Rectal smooth muscle tissue (tissue), 1 donor: ENCODE data around the gene LRMDA.

Experiments used
- H3K27ac ChIP-seq: one replicate; pipeline ENCODE4 v1.7.0; 2013; ENCODE audit warnings: low read depth, low read length, inconsistent platforms
- H3K27me3 ChIP-seq: one replicate; pipeline ENCODE4 v1.7.0; 2013; ENCODE audit warnings: low read length; ENCODE audit not compliant: control insufficient read depth, insufficient read depth
- H3K36me3 ChIP-seq: one replicate; pipeline ENCODE4 v1.7.0; 2013; ENCODE audit warnings: low read length; ENCODE audit not compliant: control insufficient read depth, insufficient read depth
- H3K4me1 ChIP-seq: one replicate; pipeline ENCODE4 v1.7.0; 2013; ENCODE audit warnings: low read length; ENCODE audit not compliant: control insufficient read depth, insufficient read depth
- H3K4me3 ChIP-seq: one replicate; pipeline ENCODE4 v1.7.0; 2013; ENCODE audit warnings: low read length
- H3K9ac ChIP-seq: one replicate; pipeline ENCODE4 v1.7.0; 2013; ENCODE audit warnings: low read length

Gene LRMDA

DNA sequence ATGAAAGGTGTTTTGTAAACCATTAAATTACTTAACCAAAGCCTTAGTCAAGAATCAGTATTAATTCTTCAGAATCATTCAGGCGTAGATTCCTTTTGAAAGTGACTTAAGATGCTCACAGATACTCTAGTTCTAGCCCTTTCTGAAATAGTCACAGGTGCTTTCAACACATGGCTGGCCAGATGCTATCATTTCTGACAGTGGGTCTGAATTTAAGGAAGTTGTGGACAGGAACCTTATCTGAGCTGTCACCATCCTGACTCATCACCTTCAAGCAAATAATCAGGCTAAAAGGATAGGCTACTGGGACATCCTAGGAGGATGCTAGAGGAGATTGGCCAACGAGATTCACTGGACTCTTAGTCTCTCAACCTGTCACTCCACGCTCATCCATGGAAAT, 501.5 kb downstream of the LRMDA start:
- H3K36me3 ChIP-seq, result no peaks in the 10 kb centered on the region
- H3K9ac ChIP-seq, result no peak overlapping the region
- no peaks in the 10 kb centered on the region for H3K27me3 ChIP-seq
- H3K27ac ChIP-seq, result no peak overlapping the region
- no peak overlapping the region for H3K4me3 ChIP-seq
- H3K4me1 ChIP-seq, result no peaks in the 10 kb centered on the region

GRCh38 chr10:75935240-75935639, 503.8 kb downstream of the LRMDA start:
- H3K27ac ChIP-seq, result no peak overlapping the region
- no peak overlapping the region for H3K9ac ChIP-seq
- no peaks in the 10 kb centered on the region for H3K27me3 ChIP-seq
- no peaks in the 10 kb centered on the region for H3K4me1 ChIP-seq
- H3K36me3 ChIP-seq, result no peaks in the 10 kb centered on the region
- H3K4me3 ChIP-seq, result no peak overlapping the region

DNA sequence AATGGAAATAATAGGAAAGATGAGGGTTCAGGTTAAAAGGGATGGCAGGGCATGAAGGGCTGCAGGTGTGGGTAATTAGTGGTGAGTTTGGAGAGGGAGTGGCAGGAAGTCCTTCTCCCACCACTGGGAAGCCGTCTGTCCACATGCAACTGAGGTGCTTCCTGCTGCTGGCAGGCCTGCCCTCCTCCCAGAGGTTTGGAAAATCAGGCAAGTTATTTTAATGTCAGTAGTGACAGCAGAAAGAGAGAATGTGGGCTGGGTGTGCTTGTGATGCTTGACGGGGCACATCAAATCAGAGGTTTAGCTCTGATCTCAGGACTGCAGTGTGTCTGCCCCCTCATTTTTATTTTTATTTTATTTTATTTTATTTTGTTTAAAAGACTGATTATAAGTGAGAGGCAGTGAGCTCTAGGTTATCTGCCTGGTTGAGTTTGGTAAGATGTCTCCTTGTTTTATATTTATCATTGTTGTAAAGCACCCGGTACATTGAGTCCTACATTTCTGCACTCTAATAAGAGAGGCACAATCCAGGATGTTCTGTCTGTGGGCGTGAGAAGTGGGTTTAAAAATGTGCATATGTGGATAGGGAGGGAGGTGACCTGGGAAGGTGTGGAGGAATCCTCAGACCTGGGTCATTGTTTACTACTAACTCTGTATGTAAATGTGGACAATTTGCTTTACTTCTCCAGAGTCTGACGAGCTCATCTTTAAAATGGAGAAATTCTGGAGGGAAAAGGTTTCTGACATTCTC, 504.4 kb downstream of the LRMDA start:
- Histone ChIP-seq H3K36me3 (no peaks in the 10 kb centered on the region), H3K27me3 (no peaks in the 10 kb centered on the region), H3K9ac (no peak overlapping the region), H3K4me1 (no peaks in the 10 kb centered on the region), H3K27ac (no peak overlapping the region), H3K4me3 (no peak overlapping the region)

- H3K9ac ChIP-seq, result no peak overlapping the region
- H3K27me3 ChIP-seq, result no peaks in the 10 kb centered on the region
- H3K36me3 ChIP-seq, result no peaks in the 10 kb centered on the region
- no peaks in the 10 kb centered on the region for H3K4me1 ChIP-seq
- H3K4me3 ChIP-seq, result no peak overlapping the region
- H3K27ac ChIP-seq, result no peak overlapping the region
These were observed 505.4 kb downstream of the LRMDA start for GRCh38 chr10:75936841-75937240.

- no peaks in the 10 kb centered on the region for H3K27me3 ChIP-seq
- no peak overlapping the region for H3K27ac ChIP-seq
- H3K36me3 ChIP-seq, result no peaks in the 10 kb centered on the region
- H3K4me1 ChIP-seq, result no peaks in the 10 kb centered on the region
- H3K4me3 ChIP-seq, result no peak overlapping the region
- no peak overlapping the region for H3K9ac ChIP-seq
These were observed 506.4 kb downstream of the LRMDA start for GRCh38 chr10:75937823-75938222.

DNA sequence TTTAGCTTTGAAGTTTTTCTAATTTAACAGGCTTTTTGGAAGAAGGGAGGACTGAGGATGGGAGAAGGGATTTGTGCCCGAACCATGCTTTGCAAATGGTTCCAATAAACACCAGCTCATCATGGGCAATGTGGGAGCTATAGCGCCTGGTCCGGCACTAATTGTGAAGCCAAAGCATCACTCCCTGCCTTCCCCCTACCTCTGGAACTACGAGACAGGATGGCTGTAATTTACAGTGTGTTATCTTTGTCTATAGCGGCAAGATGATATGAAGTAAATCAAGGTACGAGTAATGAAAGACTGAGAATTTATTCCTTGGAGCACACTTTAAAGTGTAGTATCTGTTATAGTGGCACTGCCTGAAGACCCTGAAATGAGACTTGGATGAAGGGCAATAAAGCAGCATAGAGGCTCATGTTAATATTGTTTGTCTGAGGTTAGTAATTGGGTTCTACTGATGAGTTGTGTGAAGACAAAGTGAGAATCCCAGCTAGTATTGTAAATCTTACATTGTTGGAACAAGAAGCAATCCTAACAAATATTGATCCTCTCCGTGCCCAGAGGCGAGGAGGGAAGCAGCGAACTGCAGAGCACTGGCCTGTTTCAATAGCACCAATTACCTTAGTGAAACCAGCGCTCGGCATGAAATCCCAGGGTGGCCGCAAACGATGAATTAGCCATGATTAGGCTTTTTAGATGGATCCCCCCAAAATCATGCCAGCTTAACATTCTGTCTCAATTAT, 507.1 kb downstream of the LRMDA start:
- H3K9ac ChIP-seq, result no peak overlapping the region
- H3K27ac ChIP-seq, result no peak overlapping the region
- no peaks in the 10 kb centered on the region for H3K4me1 ChIP-seq
- no peaks in the 10 kb centered on the region for H3K27me3 ChIP-seq
- no peaks in the 10 kb centered on the region for H3K36me3 ChIP-seq
- no peak overlapping the region for H3K4me3 ChIP-seq

DNA sequence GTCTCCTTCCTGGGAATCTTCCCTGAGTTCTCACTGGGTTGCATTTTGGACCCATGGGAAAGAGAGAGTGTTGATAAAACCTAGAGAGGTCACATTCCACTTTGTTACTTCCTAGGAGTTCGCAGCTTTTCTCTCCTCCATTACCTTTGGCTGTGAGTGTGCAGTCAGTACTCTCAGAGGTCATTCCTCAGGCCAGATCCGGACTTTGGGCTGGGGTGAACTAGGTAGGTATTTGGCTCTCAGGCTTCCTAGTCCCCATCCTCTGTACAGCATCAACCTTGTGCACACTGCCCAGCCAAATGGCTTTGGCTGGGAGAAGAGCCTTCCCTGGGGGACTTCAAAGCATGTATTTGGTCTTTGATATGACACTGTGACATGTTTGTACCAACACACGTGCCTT, 508.1 kb downstream of the LRMDA start:
- Histone ChIP-seq H3K27me3 (no peaks in the 10 kb centered on the region), H3K4me3 (no peak overlapping the region), H3K36me3 (no peaks in the 10 kb centered on the region), H3K4me1 (no peaks in the 10 kb centered on the region), H3K27ac (no peak overlapping the region), H3K9ac (no peak overlapping the region)

DNA sequence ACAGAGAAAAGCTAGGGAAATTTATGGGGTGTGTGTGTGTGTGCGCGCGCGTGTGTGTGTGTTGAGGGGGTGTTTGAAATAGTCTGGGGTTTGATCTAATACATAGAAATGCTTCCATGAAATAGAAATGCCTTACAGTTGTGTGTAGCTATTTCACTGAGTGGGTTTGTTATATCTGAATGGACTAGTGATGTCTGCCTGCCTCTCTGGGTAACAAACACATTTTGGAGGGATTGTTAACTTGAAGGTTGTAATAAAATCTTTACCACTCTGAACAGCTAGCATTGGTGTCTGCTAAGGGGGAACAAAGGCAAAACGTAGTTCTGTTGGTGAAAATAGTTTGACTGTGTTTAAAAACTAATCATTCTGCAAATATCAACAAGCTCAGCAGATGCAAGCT, 509.3 kb downstream of the LRMDA start:
- H3K4me3 ChIP-seq, result no peak overlapping the region
- H3K36me3 ChIP-seq, result no peaks in the 10 kb centered on the region
- H3K4me1 ChIP-seq, result no peaks in the 10 kb centered on the region
- H3K9ac ChIP-seq, result no peak overlapping the region
- no peaks in the 10 kb centered on the region for H3K27me3 ChIP-seq
- H3K27ac ChIP-seq, result no peak overlapping the region

GRCh38 chr10:75941223-75941801, 509.9 kb downstream of the LRMDA start:
- Histone ChIP-seq H3K4me3 (no peak overlapping the region), H3K27me3 (no peaks in the 10 kb centered on the region), H3K27ac (no peak overlapping the region), H3K36me3 (no peaks in the 10 kb centered on the region), H3K9ac (no peak overlapping the region), H3K4me1 (no peaks in the 10 kb centered on the region)

DNA sequence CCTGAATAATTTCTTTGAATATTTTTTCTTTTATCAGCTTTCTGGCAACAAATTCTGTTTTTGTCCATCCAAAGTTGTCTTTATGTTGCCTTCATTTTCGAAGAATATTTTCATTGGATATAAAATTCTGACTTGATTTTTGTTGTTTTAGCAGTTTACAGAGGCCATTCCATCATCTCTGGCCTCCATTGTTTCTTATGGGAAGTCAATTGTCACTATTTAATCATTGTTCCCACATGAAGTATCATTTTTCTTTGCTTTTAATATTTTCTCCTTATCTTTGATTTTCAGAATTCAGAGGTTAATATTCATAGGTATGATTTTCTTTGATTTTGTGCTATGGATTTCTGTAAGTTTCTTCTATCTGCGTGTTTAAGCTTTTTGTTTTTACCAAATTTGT, 512.6 kb downstream of the LRMDA start:
- H3K9ac ChIP-seq, result no peak overlapping the region
- H3K4me1 ChIP-seq, result no peaks in the 10 kb centered on the region
- H3K4me3 ChIP-seq, result no peak overlapping the region
- no peak overlapping the region for H3K27ac ChIP-seq
- H3K27me3 ChIP-seq, result no peaks in the 10 kb centered on the region
- no peaks in the 10 kb centered on the region for H3K36me3 ChIP-seq

DNA sequence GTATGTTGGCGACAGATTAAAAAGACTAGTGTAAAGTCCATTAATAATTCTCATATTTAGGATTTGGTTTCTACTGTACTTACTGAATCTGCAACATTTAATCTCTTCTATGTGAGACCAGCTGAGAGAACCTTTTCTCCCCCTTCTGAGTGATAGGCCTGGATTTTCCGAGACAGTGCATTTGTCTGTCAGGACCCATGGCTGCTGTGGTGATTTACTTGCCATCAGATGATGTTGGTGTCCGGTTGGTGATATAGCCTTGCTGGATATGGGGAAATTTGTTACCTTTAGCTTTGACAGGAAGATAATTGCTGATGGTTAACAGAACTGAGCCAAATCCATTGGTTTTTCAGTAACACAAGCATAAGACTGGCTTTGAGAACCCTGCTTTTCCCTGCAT, 517.2 kb downstream of the LRMDA start:
- H3K4me3 ChIP-seq, result no peak overlapping the region
- H3K27me3 ChIP-seq, result no peaks in the 10 kb centered on the region
- H3K36me3 ChIP-seq, result no peaks in the 10 kb centered on the region
- no peak overlapping the region for H3K27ac ChIP-seq
- no peak overlapping the region for H3K9ac ChIP-seq
- H3K4me1 ChIP-seq, result no peaks in the 10 kb centered on the region

DNA sequence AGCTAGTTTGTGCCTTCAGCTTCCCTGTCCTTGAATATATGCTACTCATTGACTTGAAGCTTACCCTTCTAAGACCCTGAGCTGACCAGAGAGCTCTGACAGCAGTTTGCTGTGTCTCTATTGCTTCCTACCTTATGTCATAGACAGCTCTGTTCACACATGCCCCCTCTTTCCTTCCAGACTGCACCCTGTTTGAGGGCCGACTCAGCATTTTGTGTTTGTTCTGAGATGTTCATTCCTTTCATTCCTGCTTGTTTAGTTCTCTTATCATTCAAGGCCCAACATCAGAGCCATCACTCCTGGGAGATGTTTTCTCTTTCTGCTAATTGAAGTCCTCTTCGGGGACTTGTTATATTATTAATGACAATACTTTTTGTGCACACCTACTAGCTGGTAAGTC, 518.9 kb downstream of the LRMDA start:
- H3K9ac ChIP-seq, result no peak overlapping the region
- H3K36me3 ChIP-seq, result no peaks in the 10 kb centered on the region
- H3K4me1 ChIP-seq, result no peaks in the 10 kb centered on the region
- no peak overlapping the region for H3K27ac ChIP-seq
- no peak overlapping the region for H3K4me3 ChIP-seq
- H3K27me3 ChIP-seq, result no peaks in the 10 kb centered on the region
